Upper lobe of right lung (tissue), 1 donor: ENCODE results near the gene SMCR8. TPM values are rescaled to one million over a fixed set of nuclear protein-coding genes. Genes with fewer than 3 reads are reported as not detected.
A peak's percentile ranks its signal among the peaks of the same experiment; 100 is the strongest.

Source experiments
- ATAC-seq: fragments of 200-7000 bp; cut with Tn5 transposase; one replicate; pipeline ENCODE4 v1.9.1; 2020; ENCODE audit warnings: mild to moderate bottlenecking, moderate library complexity
- DNase-seq: peaks from one replicate; pipeline ENCODE4 v3.0.0-alpha.2; 2020
- H3K27ac ChIP-seq: fragments of 200-600 bp; one replicate; pipeline ENCODE4 v1.8.0; 2022
- H3K27me3 ChIP-seq: fragments of 200-600 bp; one replicate; pipeline ENCODE4 v1.8.0; 2022; ENCODE audit warnings: mild to moderate bottlenecking
- H3K36me3 ChIP-seq: fragments of 200-600 bp; one replicate; pipeline ENCODE4 v1.8.0; 2022
- H3K4me1 ChIP-seq: fragments of 200-600 bp; one replicate; pipeline ENCODE4 v1.8.0; 2022
- H3K4me3 ChIP-seq: fragments of 200-600 bp; one replicate; pipeline ENCODE4 v1.8.0; 2022; ENCODE audit warnings: mild to moderate bottlenecking
- H3K9me3 ChIP-seq: fragments of 200-600 bp; one replicate; pipeline ENCODE4 v1.8.0; 2022
- CTCF ChIP-seq: fragments of 200-600 bp; IDR thresholded peaks from one replicate; pipeline ENCODE4 v1.8.0; 2022; ENCODE audit warnings: antibody characterized with exemption
- intact Hi-C: fragments of 100-400 bp; cut with DNase I; formaldehyde crosslinking; loops from one replicate; pipeline ENCODE4 v1.11.0; 2022
- total RNA-seq: library from RNA; stranded (reverse); fragmentation: NEBNext Ultra II Directional; extraction: Animal tissue kit (Norgen Biotek cat#: 25700); gene quantifications from one replicate; pipeline ENCODE4 v1.2.1, GENCODE V29; 2021
- donor health status: DM: no; HTN: yes; CAD: no; lungs with severe emphysema.

SMCR8 gene
- total RNA-seq, 1 donor from 2014 or later, result 25.2 TPM

GRCh38 chr17:18362698-18363100 is 47.6 kb downstream of the SMCR8 start:
- H3K4me1 ChIP-seq, result peaks cover 21% of the 10 kb centered on the region
- no peaks in the 10 kb centered on the region for H3K9me3 ChIP-seq
- no peaks in the 10 kb centered on the region for H3K36me3 ChIP-seq
- peak overlapping the region; percentile 85 for H3K4me3 ChIP-seq
- no peak for TF ChIP-seq CTCF
- DNase-seq (peak; percentile 86), ATAC-seq (peak; percentile 48)
- peak overlapping the region; percentile 82 for H3K27ac ChIP-seq
- H3K27me3 ChIP-seq, result no peaks in the 10 kb centered on the region
- intact Hi-C loops, result no loop called here

GRCh38 chr17:18363101-18364049 is 48.3 kb downstream of the SMCR8 start, which contains the start of gene SHMT1:
SHMT1 (minus strand) TSS chr17:18363550; CDS start chr17:18355981, 7,569 bp downstream.
- TF ChIP-seq CTCF, result no peak
- H3K4me3 ChIP-seq, result peak within 1 kb of the TSS; percentile 85
- peaks cover 21% of the 10 kb centered on the region for H3K4me1 ChIP-seq
- peak within 1 kb of the TSS; percentile 82 for H3K27ac ChIP-seq
- intact Hi-C loops, result no loop called here
- H3K36me3 ChIP-seq, result no peaks in the 10 kb centered on the region
- peak; percentile 98 for DNase-seq
- ATAC-seq, result peak; percentile 100
- no peaks in the 10 kb centered on the region for H3K27me3 ChIP-seq
- no peaks in the 10 kb centered on the region for H3K9me3 ChIP-seq

- DNase-seq (no peak), ATAC-seq (no peak)
- intact Hi-C loops, result no loop called here
- H3K4me3 ChIP-seq, result no peak overlapping the region
- H3K36me3 ChIP-seq, result no peaks in the 10 kb centered on the region
- H3K9me3 ChIP-seq, result no peaks in the 10 kb centered on the region
- no peak for TF ChIP-seq CTCF
- H3K27ac ChIP-seq, result no peak overlapping the region
- peaks cover 21% of the 10 kb centered on the region for H3K4me1 ChIP-seq
- no peaks in the 10 kb centered on the region for H3K27me3 ChIP-seq
Measured at GRCh38 chr17:18364166-18364565, 49.1 kb downstream of the SMCR8 start.

- Histone ChIP-seq H3K4me3 (no peak overlapping the region), H3K36me3 (no peaks in the 10 kb centered on the region), H3K9me3 (no peaks in the 10 kb centered on the region), H3K4me1 (peaks cover 2% of the 10 kb centered on the region), H3K27me3 (no peaks in the 10 kb centered on the region), H3K27ac (no peak overlapping the region)
- no peak for TF ChIP-seq CTCF
- intact Hi-C loops, result no loop called here
- no peak for DNase-seq
- no peak for ATAC-seq
Measured at GRCh38 chr17:18368946-18369345, 53.9 kb downstream of the SMCR8 start.

GRCh38 chr17:18370761-18371160 is 55.7 kb downstream of the SMCR8 start:
- Histone ChIP-seq H3K4me1 (no peaks in the 10 kb centered on the region), H3K36me3 (no peaks in the 10 kb centered on the region), H3K27me3 (no peaks in the 10 kb centered on the region), H3K4me3 (no peak overlapping the region), H3K9me3 (peaks cover 5% of the 10 kb centered on the region), H3K27ac (no peak overlapping the region)
- ATAC-seq (no peak), DNase-seq (peak; percentile 22)
- intact Hi-C loops, result no loop called here
- no peak for TF ChIP-seq CTCF
